Right kidney (tissue), 1 donor: ENCODE results near the gene RASSF8.

Experiments used
- DNase-seq: peaks from one replicate; pipeline ENCODE4 v3.0.0-alpha.2; 2016

RASSF8 gene

DNA sequence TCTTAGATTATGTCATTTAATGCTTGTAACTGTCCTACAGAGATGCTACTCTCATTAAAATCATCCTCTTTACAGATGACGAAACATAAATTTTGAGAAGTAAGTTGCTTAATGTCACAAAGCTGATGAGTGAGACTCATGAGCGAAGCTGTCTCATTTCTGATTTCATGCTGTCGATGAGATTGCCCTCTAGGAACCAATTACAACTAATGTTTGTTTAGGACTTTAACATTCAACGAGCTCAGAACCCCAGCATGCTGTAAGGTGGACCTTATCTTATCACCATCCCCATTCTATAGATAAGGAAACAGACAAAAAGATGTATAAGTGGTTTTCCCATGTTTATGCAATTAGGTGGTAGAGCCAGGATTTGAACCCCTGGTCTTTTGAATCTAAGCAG lies 143.3 kb downstream of the RASSF8 start:
- no peak for DNase-seq

DNA sequence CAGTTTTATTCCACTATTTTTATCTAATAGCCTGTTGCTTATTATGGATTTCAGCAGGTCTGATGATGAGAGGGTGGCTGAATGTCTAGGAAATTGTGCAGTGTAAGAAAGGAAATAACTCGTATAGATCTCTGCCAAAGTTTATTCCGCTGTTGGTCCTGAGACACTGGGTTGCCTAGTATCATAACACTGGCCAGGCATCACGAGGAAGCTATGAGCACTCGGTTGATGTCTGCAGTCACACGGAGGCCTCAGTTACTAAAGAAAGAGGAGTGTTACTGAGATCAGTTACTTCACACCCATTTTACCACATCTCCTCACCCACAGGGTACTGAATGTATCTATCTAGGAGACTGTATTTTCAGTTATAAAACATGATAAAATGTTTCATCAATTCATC lies 144.5 kb downstream of the RASSF8 start:
- no peak for DNase-seq

DNA sequence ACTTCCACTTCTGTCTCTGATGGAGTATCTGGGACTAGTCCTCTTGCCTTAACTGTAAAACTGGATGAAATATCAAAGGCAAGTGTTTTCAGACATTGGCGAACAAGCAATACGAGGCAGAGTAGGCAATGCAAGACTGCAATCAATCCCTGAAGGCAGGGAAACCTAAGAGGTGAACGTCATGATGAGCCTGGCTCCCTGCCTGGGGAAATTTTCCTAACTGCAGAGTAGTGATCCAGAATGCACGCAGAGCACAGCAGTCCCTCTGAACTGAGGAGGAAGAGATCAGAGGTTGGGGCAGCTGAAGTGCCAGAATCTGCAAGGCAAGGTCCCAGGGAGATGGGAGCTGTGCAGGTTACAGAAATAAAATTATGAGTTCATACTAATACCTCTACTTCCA lies 147.9 kb downstream of the RASSF8 start:
- DNase-seq = no peak

DNA sequence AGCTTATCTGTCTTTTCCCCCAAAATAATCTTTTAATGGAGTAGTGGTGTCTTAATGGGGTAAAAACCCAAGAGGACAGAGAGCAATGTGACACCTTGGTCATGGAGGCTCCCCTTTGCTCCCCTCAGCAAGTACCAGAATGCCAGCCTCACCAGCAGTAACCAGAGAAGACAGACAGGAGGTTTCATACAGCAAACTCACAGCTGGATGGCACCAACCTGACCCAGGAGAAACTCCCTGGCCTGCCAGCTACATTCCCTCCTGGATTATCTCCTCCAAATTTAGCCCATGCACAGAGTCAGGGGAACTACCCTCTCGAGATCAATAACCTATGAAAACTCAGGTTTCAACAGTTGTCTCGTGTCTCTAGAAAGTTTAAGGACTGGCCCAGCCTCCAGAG lies 150.4 kb downstream of the RASSF8 start:
- no peak for DNase-seq

DNA sequence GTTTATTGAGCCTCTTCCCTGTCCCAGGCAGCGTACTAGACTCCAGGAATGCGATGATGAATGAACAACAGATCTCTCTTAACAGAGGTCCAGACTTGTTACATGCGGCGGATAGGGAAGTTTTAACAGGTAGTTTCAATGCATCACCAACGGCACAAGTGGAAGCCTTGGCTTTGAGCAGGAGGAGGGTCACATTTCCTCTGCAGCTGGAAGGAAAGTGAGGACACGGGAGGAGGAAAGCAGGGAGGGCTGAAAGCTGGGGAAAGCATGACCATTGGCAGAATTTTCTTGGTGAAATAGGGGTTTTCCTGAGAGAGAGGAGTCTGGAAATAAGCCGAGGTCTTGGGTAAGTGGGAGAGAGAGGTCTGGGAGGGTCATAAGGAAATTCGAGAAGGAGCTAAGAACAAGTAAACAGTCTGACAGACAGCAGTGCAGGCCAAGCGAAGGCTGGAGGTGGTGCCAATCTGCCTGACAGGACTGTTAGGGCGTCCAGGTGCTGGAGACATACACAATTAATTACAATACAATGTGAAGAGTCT lies 150.9 kb downstream of the RASSF8 start:
- DNase-seq = peak; percentile 42

DNA sequence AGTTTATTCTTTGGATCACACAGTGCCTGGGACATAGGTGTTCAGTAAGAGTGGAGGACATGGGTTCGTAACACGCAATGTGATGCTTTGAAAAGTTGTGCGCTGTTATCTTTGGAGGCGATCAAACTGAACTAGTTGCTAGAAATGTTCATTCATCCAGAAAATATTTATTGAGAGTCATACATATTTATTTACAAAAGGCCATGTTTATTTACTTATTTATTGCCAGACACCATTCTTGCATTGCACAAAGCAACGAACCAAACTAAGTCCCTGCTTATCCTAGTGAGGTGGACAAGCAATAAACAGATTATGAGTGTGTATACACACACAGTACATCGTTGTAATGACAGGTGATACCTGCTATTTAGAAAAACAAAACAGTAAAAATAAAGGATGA lies 153.8 kb downstream of the RASSF8 start:
- DNase-seq = no peak

DNA sequence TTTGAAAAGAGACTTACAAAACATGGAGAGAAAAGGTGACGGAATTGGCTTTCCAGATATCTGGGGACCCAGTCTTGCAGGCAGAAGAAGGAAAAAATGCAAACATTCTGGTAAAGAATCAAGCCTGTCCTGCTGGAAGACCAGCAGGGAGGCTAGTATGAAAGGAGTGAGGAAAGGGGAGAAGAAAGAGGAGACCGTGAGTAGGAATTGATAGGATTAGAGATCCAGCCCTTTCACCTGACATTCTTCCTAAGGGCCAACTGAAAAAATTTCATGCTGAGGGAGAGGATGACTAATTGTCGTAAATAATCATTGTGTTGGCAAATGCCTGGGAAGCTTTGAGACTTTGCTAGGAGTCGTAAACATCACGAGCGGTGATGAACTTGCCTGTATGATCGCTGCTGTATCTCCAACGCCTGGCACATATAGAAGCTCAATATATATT lies 154.2 kb downstream of the RASSF8 start:
- no peak for DNase-seq

DNA sequence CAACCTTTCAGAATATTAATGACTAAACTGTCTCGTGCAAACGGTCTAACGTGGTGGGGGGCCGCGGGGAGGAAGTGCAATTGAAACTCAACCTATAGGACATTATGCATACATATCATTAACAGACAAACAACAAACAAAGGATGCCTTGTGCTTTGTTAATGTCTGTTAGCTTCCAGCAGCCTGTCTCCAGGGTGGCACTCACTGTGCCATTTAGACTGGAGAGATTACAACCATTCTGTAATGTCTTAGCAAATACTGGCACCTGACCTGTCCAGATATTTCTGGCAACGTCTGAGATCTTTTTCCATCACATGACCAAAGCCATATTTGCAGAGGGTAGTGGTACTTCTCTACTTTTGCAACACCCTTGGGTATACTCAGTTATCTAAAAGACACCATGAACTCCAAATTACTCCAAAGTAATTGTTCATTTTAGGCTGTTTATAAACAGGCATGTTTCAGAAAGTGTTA lies 154.7 kb downstream of the RASSF8 start:
- no peak for DNase-seq

DNA sequence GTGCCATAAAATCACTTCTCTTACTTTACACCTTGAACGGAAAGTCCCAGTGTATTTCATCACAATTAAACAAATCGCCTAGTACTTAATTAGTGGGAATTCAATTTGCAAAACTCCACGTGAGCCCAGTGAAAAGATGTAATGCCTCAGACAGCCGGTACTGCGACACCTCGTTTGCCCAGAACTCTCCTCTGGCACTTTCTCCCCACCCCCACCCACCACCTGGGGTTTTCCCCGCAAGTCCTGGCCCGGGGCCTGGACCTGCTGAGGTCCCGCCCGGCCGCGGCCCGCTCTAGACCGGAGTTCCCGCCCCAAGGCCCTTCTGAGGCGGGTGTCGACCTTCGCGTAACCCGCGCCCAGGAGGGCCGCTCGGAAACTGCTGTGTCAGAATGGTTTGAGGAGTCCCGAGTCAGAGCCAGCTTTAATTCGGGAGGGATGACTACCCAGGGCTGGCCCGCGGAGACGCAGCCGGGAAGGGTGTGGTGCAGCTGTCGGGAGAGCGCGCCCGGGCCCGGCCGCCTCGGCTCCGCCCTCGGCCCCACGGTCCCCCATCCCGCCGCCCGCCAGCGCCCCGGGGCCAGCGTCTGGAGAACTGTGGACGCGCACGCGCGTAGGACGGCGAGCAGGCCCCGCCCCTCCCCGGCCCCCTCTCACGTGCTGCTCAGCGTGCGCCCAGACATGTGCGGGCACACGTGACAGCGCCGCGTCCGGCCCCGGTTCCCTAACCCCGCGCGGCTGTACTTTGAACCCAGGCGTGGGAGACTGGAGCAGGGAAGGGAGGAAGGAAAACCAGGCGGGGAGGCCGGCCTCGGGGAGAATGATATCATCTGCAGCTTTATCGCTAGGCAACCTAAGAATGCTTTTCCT lies 155.6 kb downstream of the RASSF8 start:
- DNase-seq = peak; percentile 88

DNA sequence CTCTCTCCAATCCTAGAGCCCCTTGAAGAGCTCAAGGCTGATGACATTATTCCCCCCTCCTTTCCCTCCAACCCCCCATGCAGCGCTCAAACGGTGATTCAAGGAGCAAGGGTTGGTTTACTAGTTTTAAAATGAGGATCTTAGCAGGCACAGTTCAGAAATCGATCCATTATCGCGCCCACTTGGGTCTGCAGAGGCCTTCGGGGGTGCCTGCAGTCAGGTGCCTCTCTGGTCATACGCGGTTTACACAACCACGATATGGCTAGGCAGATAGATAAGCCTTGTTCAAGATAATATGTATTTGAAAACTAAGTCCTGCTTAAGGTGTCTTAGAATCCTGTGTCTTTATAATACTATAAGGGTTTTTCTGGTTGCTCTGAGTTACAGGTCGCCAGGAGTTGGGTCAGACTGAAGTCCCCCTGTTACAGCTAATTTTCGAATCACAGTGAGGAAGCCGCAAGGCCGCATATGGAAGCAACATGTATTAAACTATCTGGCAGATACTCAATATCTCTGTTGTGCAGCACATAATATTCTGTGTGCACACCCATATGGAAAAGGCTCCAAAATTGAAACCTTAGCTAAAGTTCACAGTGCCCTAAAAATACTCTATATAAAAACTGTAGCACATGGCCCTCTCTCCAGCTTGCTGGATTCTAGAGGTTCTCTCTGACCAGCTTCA lies 156.4 kb downstream of the RASSF8 start:
- DNase-seq = no peak

DNA sequence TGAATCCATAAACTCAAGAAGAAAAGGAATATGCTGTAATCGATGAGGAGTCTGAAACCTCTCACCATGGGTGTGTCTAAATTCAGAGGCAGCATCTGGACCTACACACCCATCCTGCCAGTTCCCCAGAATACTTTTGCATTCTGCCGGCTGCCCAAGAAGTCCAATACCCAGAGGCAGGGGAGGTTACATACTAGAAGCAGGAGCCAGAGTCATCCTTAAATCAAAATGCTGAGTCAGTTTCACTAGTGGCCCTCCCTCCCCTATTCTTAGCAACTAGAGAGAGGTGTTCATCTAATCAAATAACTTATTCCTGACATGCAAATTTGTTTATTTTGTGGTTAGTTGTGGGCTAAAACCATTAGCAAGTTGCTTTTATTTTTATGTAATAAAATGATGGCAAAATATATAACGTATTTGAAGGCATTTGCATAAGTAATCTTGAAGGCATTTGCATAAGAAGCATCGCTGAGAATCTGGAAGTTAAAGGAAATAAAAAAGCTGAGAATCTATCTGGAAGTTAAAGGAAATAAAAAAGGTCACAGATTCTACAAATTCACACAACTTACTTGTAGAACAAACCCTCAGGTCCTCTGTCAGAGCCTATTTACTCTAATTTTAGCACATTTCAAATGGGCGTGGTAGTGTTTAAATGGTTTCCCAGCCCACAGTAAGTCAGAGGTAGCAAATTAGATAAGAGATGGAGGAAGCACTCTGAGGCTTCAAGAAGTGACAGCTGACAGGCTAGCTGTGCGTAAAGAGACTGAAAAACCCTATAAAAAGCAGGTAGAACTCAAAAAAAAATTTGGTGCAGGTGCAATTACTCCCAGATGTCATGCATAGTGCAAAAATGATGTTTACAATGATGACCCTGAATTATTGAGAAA lies 158.6 kb downstream of the RASSF8 start:
- no peak for DNase-seq

DNA sequence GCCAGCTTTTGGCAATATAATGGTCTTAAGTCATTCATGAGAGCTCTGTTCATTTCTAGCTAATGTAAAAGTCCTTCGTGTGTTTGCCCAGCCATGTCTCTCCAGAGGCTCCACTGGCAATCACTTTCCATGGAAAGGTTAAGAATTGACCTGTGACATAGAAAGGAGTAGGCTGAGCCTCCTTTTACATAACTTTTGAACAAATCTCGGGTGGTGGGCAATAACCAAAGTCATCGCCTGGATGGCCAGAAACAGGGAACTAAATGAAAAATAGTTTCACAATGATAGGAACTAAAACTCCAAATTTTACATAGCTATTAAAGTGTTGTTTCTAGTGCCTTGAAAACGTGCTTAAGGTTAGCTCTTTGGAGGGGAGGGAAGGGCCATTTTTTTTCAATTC lies 159.8 kb downstream of the RASSF8 start:
- no peak for DNase-seq

DNA sequence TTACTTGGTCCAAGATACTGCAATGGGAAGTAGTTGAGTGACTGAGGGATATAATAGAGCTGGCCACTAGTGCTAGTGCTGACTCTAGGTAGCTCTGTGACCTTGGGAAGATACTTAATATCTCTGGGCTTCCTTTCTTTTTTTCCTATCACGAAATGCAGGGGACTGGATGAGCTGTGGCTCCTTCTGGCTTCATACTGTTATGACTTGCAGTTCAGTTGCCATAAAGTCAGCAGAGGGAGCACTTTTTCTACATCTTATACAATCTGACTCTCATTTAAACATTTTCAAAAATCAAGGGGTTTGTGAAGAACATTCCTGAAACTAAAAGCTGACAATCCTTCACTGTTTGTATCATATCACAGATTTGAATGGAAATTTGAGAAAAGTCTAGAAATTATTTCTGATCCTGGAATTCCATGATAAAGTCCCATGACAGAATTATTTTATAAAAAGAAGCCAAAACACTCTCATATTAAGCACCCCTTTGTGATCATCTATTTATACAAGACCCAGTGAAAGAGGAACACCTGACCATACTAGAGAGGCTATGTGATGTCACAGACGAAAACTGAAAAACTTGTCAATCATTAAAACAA lies 161.0 kb downstream of the RASSF8 start:
- no peak for DNase-seq

DNA sequence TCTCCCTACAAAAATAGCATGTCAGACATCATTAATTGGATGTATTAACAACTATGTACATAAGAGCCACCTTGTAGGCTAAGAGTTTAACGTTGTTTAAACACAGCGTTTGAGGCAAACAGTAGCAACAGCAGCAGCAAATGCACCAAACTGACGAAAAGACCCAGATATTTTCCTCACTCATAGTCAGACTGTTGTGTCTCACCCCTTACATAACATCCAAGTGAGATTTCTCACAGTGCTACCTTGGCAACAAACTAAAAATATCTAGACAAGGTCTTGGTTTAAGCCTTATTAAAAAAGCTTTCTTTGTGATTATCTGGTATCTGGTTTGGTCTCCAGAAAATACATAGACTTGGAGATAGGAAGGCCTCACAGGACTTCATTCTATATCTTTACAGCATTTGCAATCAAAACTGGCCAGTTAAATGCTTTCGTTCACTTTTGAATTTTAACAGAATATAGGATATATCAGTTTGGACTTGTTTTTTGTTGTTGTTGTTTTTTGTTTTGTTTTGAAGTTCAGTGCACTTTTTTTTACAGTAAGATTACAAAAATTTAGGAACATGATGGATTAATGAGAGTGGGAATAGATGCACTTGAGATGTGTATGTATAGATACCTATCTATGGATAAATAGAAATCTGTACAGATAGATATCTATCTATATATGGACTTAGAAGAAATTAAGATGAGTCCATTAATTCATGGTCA lies 162.2 kb downstream of the RASSF8 start:
- DNase-seq = no peak

DNA sequence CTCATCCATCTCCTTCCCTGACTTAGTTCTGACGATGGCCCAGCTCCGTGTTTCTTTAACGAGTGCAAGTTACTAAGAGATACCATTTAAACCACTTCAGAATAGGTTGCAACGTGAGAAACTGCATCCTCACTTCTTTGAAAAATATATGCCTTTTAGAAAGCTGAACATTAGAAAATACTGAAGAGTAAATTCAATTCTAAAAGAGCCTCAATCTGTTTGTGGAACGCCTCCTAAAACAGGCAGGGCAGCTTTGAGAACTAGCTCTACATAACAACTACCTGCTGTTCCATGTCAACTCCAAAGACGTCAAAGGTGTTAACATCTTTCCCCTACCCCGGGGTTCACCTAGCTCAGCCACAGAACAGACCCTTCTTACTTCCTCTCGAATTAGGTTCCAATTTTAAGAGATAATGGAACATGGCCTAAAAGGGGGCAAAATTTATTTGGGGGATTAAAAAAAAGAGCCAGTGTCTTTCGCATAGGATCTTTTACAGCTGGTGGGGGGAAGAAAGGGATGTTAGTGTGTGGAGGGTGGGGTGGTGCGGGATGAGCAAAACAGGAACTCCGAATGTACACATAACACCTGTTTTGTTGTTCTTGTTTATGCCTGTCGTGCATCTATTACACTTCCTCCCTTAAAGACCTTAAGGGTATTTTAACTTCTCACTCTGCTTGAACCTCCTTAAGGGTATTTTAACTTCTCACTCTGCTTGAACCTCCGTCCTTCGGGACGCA lies 163.0 kb downstream of the RASSF8 start:
- DNase-seq = no peak

DNA sequence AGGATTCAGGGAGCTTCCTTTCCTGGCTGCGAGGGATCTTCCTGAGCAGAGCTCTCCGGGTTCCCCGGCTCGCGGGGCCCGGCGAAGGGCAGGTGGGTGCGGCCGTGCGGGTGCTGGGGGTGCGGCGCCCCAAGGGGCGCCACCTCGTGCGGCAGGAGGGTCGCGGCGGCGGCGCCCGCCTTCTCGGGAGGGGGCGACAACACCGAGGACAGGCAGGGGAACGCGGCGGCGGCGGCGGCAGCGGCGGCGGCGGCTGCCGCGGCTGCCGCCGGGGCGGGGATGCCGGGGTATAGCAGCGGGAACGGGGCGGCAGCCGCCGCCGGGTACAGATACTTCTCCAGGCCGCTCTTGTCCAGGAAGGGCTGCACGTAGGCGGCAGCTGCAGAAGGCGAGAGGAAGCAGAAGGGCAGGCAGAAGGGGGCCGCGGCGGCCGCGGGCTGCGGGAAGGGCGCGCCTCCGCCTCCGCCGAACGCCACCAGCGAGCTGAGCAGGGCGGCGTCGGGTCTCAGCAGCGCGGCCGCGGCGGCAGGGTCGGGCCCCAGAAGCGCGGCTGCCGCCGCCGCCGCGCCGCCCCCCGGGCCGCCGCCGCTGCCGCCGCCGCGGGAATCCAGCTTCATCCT lies 163.7 kb downstream of the RASSF8 start:
- peak; percentile 75 for DNase-seq

DNA sequence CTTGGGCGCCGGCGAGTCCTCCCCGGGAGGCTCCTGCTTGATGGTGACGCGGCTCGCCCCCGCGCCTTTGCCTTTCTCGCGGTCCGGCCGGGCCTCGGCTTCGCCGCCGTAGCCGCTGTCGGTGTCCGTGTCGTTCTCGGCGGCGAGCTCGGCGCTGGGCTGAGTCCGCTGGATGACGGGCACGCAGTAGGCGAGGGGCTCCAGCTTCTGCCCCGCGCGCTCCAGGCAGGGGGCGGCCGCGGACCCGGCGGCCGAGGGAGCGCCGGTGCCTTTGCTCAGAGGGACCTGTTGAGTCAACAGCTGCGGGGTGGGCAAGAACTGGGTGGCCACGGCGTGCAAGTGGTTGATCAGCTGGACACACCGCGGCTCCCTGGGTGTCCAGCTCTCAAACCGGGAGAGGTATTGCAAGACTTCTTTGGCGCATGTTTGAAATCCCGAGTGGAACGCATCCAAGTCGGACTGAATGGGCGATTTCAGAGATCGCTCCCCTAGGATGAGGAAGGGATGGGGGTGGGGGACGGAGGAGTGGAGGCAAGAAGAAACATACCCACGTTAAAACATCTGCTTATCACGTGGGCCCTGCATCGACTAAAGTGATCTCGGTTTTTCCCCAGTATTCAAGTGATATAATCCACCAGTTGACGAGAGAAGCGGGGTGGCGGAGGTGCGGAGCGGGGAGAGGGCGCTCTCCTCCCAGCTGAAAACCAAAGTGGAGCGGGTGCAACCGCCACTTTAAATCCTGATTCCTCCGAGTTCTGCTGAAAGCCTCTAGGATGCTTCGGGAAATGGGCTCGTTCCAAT lies 164.4 kb downstream of the RASSF8 start:
- DNase-seq = peak; percentile 87

DNA sequence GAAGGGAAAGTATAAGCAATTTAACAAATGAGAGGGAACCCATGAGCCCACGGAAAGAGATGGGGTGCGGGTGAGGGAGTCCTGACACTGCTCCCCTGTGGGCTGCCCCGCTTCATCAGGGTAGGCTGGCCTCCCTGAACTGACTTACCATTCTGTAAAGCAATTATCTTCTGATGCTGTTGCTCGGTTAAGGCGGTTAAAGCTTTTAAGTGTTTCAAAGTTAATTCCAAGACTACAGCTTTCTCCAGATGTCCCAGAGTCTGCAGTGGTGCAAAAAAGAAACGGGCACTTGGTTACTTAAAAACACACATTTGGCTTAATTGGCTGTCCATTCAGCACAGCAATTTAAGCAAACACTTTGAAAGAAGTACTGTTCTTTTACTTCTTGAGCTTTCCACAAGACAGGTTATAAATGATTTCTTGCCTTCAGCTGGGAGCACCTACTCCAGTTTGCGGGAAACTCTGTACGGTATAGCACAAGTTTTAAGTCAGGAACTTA lies 165.0 kb downstream of the RASSF8 start:
- DNase-seq = no peak
